Testis (tissue), 3 donors: ENCODE data around the gene ATF5. TPM values are rescaled to one million over a fixed set of nuclear protein-coding genes. Genes with fewer than 3 reads are reported as not detected.

Experiments
- DNase-seq: peaks from one replicate; pipeline ENCODE4 v3.0.0-alpha.2; 2019
- H3K27ac ChIP-seq, 2 donors: fragments of 200-600 bp; sonication (generic); one replicate each; pipeline ENCODE4 v1.5.1; 2019
- H3K27me3 ChIP-seq: fragments of 200-600 bp; sonication (generic); one replicate; pipeline ENCODE4 v1.5.1; 2019
- H3K36me3 ChIP-seq: fragments of 200-600 bp; sonication (generic); one replicate; pipeline ENCODE4 v1.5.1; 2017; ENCODE audit warnings: low read depth; ENCODE audit errors: missing control alignments
- H3K4me1 ChIP-seq: fragments of 200-600 bp; sonication (generic); one replicate; pipeline ENCODE4 v1.5.1; 2019
- H3K4me3 ChIP-seq, 2 donors: fragments of 200-600 bp; sonication (generic); one replicate each; pipeline ENCODE4 v1.5.1; 2017 to 2019
- H3K9me3 ChIP-seq: fragments of 200-600 bp; sonication (generic); one replicate; pipeline ENCODE4 v1.5.1; 2017
- CTCF ChIP-seq, 3 experiments: fragments of 450-650 bp in 2 of 3; fragments of 200-600 bp in 1 of 3; sonication (generic) in 1 of 3; IDR thresholded peaks; one replicate each; pipeline ENCODE4 v1.5.1; 2016 to 2019; ENCODE audit warnings: antibody characterized with exemption in 3 of 3, mild to moderate bottlenecking in 2 of 3, moderate library complexity in 1 of 3
- POLR2A ChIP-seq: fragments of 450-650 bp; IDR thresholded peaks from one replicate; pipeline ENCODE4 v1.6.1; 2017; ENCODE audit warnings: antibody characterized with exemption, mild to moderate bottlenecking, moderate library complexity
- WGBS, 2 donors: methylation state at CpG; one replicate each; pipeline ENCODE4 v1.1.5; 2018; 5-methylcytosine and 5-hydroxymethylcytosine counted together
- intact Hi-C: fragments of 100-400 bp; cut with DNase I; formaldehyde crosslinking; loops from one replicate; pipeline ENCODE4 v1.15.1; 2023; ENCODE audit warnings: low total_unique reads
- polyA plus RNA-seq: library from polyadenylated mRNA; stranded (reverse); fragments of 350-450 nt; fragmentation: Illumina TruSeq; extraction: RNeasy Lipid Tissue Mini Kit (QIAGEN cat#74804); gene quantifications from one replicate; pipeline ENCODE4 v1.2.3, GENCODE V29; 2014; ENCODE audit warnings: low read depth, low replicate concordance; ENCODE audit not compliant: insufficient read depth
- total RNA-seq, 2 donors: library from RNA; depleted of rRNA; stranded (reverse); fragments of >200 nt; gene quantifications; one replicate each; pipeline ENCODE4 v1.2.3, GENCODE V29; 2016

ATF5 gene
- total and polyA plus RNA-seq, 3 donors from 2014 or later, result 31.3 to 64.5 (median 38.5) TPM

- Histone ChIP-seq H3K9me3 (no peaks in the 10 kb centered on the region), H3K4me1 (peaks cover 9% of the 10 kb centered on the region), H3K36me3 (no peaks in the 10 kb centered on the region), H3K27me3 (no peaks in the 10 kb centered on the region), H3K4me3 (no peak overlapping the region), H3K27ac (no peak overlapping the region)
- intact Hi-C loops, result no loop called here
- WGBS, 2 donors, result 67% methylated on average over 3 of the region's 3 CpGs
- DNase-seq, result no peak
- TF ChIP-seq POLR2A (no peak), CTCF (IDR thresholded peaks at IDR 0.05) (no peak)
Measured at GRCh38 chr19:49976496-49976895, 47.5 kb downstream of the ATF5 start.

GRCh38 chr19:49977076-49977475 lies 48.1 kb downstream of the ATF5 start:
- H3K27ac ChIP-seq, result no peak overlapping the region
- no peak overlapping the region for H3K4me3 ChIP-seq
- H3K4me1 ChIP-seq, result peaks cover 4% of the 10 kb centered on the region
- H3K27me3 ChIP-seq, result no peaks in the 10 kb centered on the region
- intact Hi-C loops, result no loop called here
- no peaks in the 10 kb centered on the region for H3K9me3 ChIP-seq
- DNase-seq, result no peak
- 75 to 76% methylated on average over 12 to 13 of the region's 13 CpGs for WGBS, 2 donors
- no peak for TF ChIP-seq CTCF (IDR thresholded peaks at IDR 0.05)
- TF ChIP-seq POLR2A, result no peak
- no peaks in the 10 kb centered on the region for H3K36me3 ChIP-seq

- no peaks in the 10 kb centered on the region for H3K36me3 ChIP-seq
- H3K27me3 ChIP-seq, result no peaks in the 10 kb centered on the region
- no peak for TF ChIP-seq POLR2A
- TF ChIP-seq CTCF (IDR thresholded peaks at IDR 0.05), result no peak
- no peaks in the 10 kb centered on the region for H3K9me3 ChIP-seq
- no peak overlapping the region for H3K4me3 ChIP-seq
- intact Hi-C loops, result no loop called here
- DNase-seq, result no peak
- H3K4me1 ChIP-seq, result no peaks in the 10 kb centered on the region
- WGBS, 2 donors, result 47 to 65% methylated on average over 8 to 18 of the region's 18 CpGs
- H3K27ac ChIP-seq, result no peak overlapping the region
Measured at GRCh38 chr19:49977881-49978280, 48.9 kb downstream of the ATF5 start.

GRCh38 chr19:49978324-49978723 lies 49.3 kb downstream of the ATF5 start:
- TF ChIP-seq CTCF (IDR thresholded peaks at IDR 0.05) (no peak), POLR2A (no peak)
- H3K4me1 ChIP-seq, result no peaks in the 10 kb centered on the region
- intact Hi-C loops, result no loop called here
- no peak for DNase-seq
- no peaks in the 10 kb centered on the region for H3K36me3 ChIP-seq
- WGBS, 2 donors, result 48 to 68% methylated on average over 11 of the region's 11 CpGs
- H3K4me3 ChIP-seq, result no peak overlapping the region
- H3K27ac ChIP-seq, result no peak overlapping the region
- H3K9me3 ChIP-seq, result no peaks in the 10 kb centered on the region
- no peaks in the 10 kb centered on the region for H3K27me3 ChIP-seq
